ENCODE measurements around the gene MRPS33. TPM values are rescaled to one million over a fixed set of nuclear protein-coding genes. Genes with fewer than 3 reads are reported as not detected.

The MRPS33 gene
- total RNA-seq, 1 experiment from 2014 or later: 67.7 TPM

- H3K36me3 Mint-ChIP-seq (ENCODE audit: insufficient read depth, unreplicated experiment): no peaks in the 10 kb centered on the region
- peaks cover 12% of the 10 kb centered on the region for H3K27me3 Mint-ChIP-seq (ENCODE audit: insufficient read depth, unreplicated experiment)
- no peak for DNase-seq
- peaks cover 34% of the 10 kb centered on the region for H3K9me3 ChIP-seq
- intact Hi-C loops (cut with micrococcal nuclease; ENCODE audit: unreplicated experiment): no loop called here
- no TSS peak for BruUV-seq (replicated peaks)
- no peaks in the 10 kb centered on the region for H3K36me3 ChIP-seq (ENCODE audit: control insufficient read depth, insufficient read depth, low read length)
- TF ChIP-seq CTCF (IDR thresholded peaks at IDR 0.05; ENCODE audit: insufficient read depth in 1 of 2, low read depth in 1 of 2, low read length in 1 of 2, severe bottlenecking in 1 of 2, unreplicated experiment in 1 of 2): no peak
- H3K4me1 ChIP-seq: peaks cover 4% of the 10 kb centered on the region
- peaks cover 48% of the 10 kb centered on the region for H3K9me3 Mint-ChIP-seq (ENCODE audit: unreplicated experiment)
- CTCF ChIA-PET: no interaction called here
- POLR2A ChIA-PET: no interaction called here
- H3K27ac Mint-ChIP-seq (ENCODE audit: unreplicated experiment): no peak overlapping the region
- no peaks in the 10 kb centered on the region for H3K27me3 ChIP-seq (replicated peaks; ENCODE audit: control insufficient read depth, insufficient read depth, low read length)
- no peak overlapping the region for H3K4me3 ChIP-seq (ENCODE audit: low read depth, low read length)
- H3K4me1 Mint-ChIP-seq (ENCODE audit: low read depth, unreplicated experiment): no peaks in the 10 kb centered on the region
- no peak overlapping the region for H3K4me3 Mint-ChIP-seq (ENCODE audit: unreplicated experiment)
Observed at GRCh38 chr7:141027043-141027442, 12.3 kb upstream of the MRPS33 start.

- ChIA-PET CTCF (no interaction called here), POLR2A (no interaction called here)
Observed at GRCh38 chr7:141024668-141025067, 9.9 kb upstream of the MRPS33 start.

GRCh38 chr7:141023295-141023694, 8.5 kb upstream of the MRPS33 start:
- H3K27me3 Mint-ChIP-seq (ENCODE audit: insufficient read depth, unreplicated experiment): peaks cover 12% of the 10 kb centered on the region
- Histone ChIP-seq H3K9me3 (peaks cover 18% of the 10 kb centered on the region), H3K36me3 (ENCODE audit: control insufficient read depth, insufficient read depth, low read length) (no peaks in the 10 kb centered on the region), H3K4me3 (ENCODE audit: low read depth, low read length) (no peak overlapping the region), H3K4me1 (no peaks in the 10 kb centered on the region), H3K27me3 (replicated peaks; ENCODE audit: control insufficient read depth, insufficient read depth, low read length) (no peaks in the 10 kb centered on the region)
- H3K36me3 Mint-ChIP-seq (ENCODE audit: insufficient read depth, unreplicated experiment): no peaks in the 10 kb centered on the region
- no peak overlapping the region for H3K4me3 Mint-ChIP-seq (ENCODE audit: unreplicated experiment)
- ChIA-PET POLR2A (no interaction called here), CTCF (no interaction called here)
- H3K4me1 Mint-ChIP-seq (ENCODE audit: low read depth, unreplicated experiment): no peaks in the 10 kb centered on the region
- intact Hi-C loops (cut with micrococcal nuclease; ENCODE audit: unreplicated experiment): no loop called here
- no peak for TF ChIP-seq CTCF (IDR thresholded peaks at IDR 0.05; ENCODE audit: insufficient read depth in 1 of 2, low read depth in 1 of 2, low read length in 1 of 2, severe bottlenecking in 1 of 2, unreplicated experiment in 1 of 2)
- peaks cover 31% of the 10 kb centered on the region for H3K9me3 Mint-ChIP-seq (ENCODE audit: unreplicated experiment)
- H3K27ac Mint-ChIP-seq (ENCODE audit: unreplicated experiment): no peak overlapping the region
- no TSS peak for BruUV-seq (replicated peaks)
- DNase-seq: no peak

More at GRCh38 chr7:141024668-141025067, 9.9 kb upstream of the MRPS33 start:
- H3K4me3 ChIP-seq (ENCODE audit: low read depth, low read length): no peak overlapping the region
- no peaks in the 10 kb centered on the region for H3K4me1 ChIP-seq
- intact Hi-C loops (cut with micrococcal nuclease; ENCODE audit: unreplicated experiment): no loop called here
- H3K36me3 ChIP-seq (ENCODE audit: control insufficient read depth, insufficient read depth, low read length): no peaks in the 10 kb centered on the region
- no peak for TF ChIP-seq CTCF (IDR thresholded peaks at IDR 0.05; ENCODE audit: insufficient read depth in 1 of 2, low read depth in 1 of 2, low read length in 1 of 2, severe bottlenecking in 1 of 2, unreplicated experiment in 1 of 2)
- Mint-ChIP-seq H3K36me3 (ENCODE audit: insufficient read depth, unreplicated experiment) (no peaks in the 10 kb centered on the region), H3K9me3 (ENCODE audit: unreplicated experiment) (peaks cover 45% of the 10 kb centered on the region), H3K27ac (ENCODE audit: unreplicated experiment) (no peak overlapping the region), H3K4me3 (ENCODE audit: unreplicated experiment) (no peak overlapping the region), H3K4me1 (ENCODE audit: low read depth, unreplicated experiment) (no peaks in the 10 kb centered on the region), H3K27me3 (ENCODE audit: insufficient read depth, unreplicated experiment) (peaks cover 12% of the 10 kb centered on the region)
- BruUV-seq (replicated peaks): no TSS peak
- no peaks in the 10 kb centered on the region for H3K27me3 ChIP-seq (replicated peaks; ENCODE audit: control insufficient read depth, insufficient read depth, low read length)
- DNase-seq: no peak
- H3K9me3 ChIP-seq: peaks cover 27% of the 10 kb centered on the region
